ENCODE measurements around the gene MACO1. TPM values are rescaled to one million over a fixed set of nuclear protein-coding genes. Genes with fewer than 3 reads are reported as not detected.

MACO1 gene
- total RNA-seq, 6 donors from 2014 or later: 12.6 to 27.2 (median 16.9) TPM

- H3K36me3 ChIP-seq: no peaks in the 10 kb centered on the region
- H3K4me1 ChIP-seq: peaks cover 52 to 73% (median 55%) of the 10 kb centered on the region in 4 donors
Measured at GRCh38 chr1:25546193-25546592, 115.5 kb downstream of the MACO1 start.

GRCh38 chr1:25548601-25549000, 117.9 kb downstream of the MACO1 start:
- no peak for TF ChIP-seq CTCF (IDR thresholded peaks at IDR 0.05)
- no peak for TF ChIP-seq EP300 (IDR thresholded peaks at IDR 0.05)
- TF ChIP-seq POLR2AphosphoS5 (IDR thresholded peaks at IDR 0.05): no peak
- no peak for TF ChIP-seq POLR2A (IDR thresholded peaks at IDR 0.05)
- Histone ChIP-seq H3K36me3 (no peaks in the 10 kb centered on the region), H3K9me3 (no peaks in the 10 kb centered on the region), H3K27ac (peak overlapping the region in 2 of 4 donors; percentile 82 to 84), H3K4me3 (no peak overlapping the region), H3K4me1 (peaks cover 64 to 88% (median 72%) of the 10 kb centered on the region in 4 donors), H3K27me3 (no peaks in the 10 kb centered on the region)
- ATAC-seq (ENCODE audit: low FRiP score in 2 of 2) (no peak), DNase-seq (no peak)
- 79 to 80% methylated on average over 4 of the region's 4 CpGs for WGBS, 2 donors

More at GRCh38 chr1:25546193-25546592, 115.5 kb downstream of the MACO1 start:
- no peak for DNase-seq
- no peak for ATAC-seq (ENCODE audit: low FRiP score in 2 of 2)
- no peak for TF ChIP-seq CTCF (IDR thresholded peaks at IDR 0.05)
- TF ChIP-seq POLR2AphosphoS5 (IDR thresholded peaks at IDR 0.05): no peak
- TF ChIP-seq POLR2A (IDR thresholded peaks at IDR 0.05): no peak
- no peak for TF ChIP-seq EP300 (IDR thresholded peaks at IDR 0.05)
- Histone ChIP-seq H3K27me3 (no peaks in the 10 kb centered on the region), H3K9me3 (no peaks in the 10 kb centered on the region), H3K27ac (peak overlapping the region in 1 of 4 donors; percentile 21), H3K4me3 (no peak overlapping the region)
- 93% methylated on average over 1 of the region's 1 CpG; no CpG with 5 or more reads in 1 of the 2 donors for WGBS, 2 donors

- TF ChIP-seq POLR2A (IDR thresholded peaks at IDR 0.05): no peak
- TF ChIP-seq EP300 (IDR thresholded peaks at IDR 0.05): no peak
- no peak for TF ChIP-seq CTCF (IDR thresholded peaks at IDR 0.05)
- TF ChIP-seq POLR2AphosphoS5 (IDR thresholded peaks at IDR 0.05): peak in 1 of 2 donors; percentile 38
- Histone ChIP-seq H3K27me3 (no peaks in the 10 kb centered on the region), H3K27ac (peak overlapping the region; percentile 45 to 84 (median 78)), H3K4me1 (peaks cover 58 to 91% (median 69%) of the 10 kb centered on the region in 4 donors), H3K4me3 (no peak overlapping the region), H3K9me3 (no peaks in the 10 kb centered on the region), H3K36me3 (no peaks in the 10 kb centered on the region)
- peak; percentile 74 to 83 for DNase-seq
- WGBS, 2 donors: 44 to 55% methylated on average over 9 to 18 of the region's 19 CpGs
- peak; percentile 58 to 72 for ATAC-seq (ENCODE audit: low FRiP score in 2 of 2)
Measured at GRCh38 chr1:25549273-25550154, 118.8 kb downstream of the MACO1 start.

Other genes starting within 250 kb of the MACO1 start
- gene SYF2, start 198.4 kb upstream of the MACO1 start, total RNA-seq: 10 to 100 TPM; 21.9 to 66.5 (median 39.5) TPM
- gene RSRP1, start 183.4 kb upstream of the MACO1 start, total RNA-seq: 100 to 1,000 TPM in 5 of 6 donors, 10 to 100 TPM in 1; 62.0 to 563 (median 161) TPM
- gene RHD, start 158.4 kb upstream of the MACO1 start, total RNA-seq: 1 to 10 TPM in 1 of 6 donors, under 1 TPM in 1, not detected in 4; 0.15 to 1.0 TPM
- gene TMEM50A, start 92.6 kb upstream of the MACO1 start, total RNA-seq: 100 to 1,000 TPM in 3 of 6 donors, 10 to 100 TPM in 3; 27.1 to 113 (median 96.5) TPM
- gene RHCE, start 10.1 kb upstream of the MACO1 start, total RNA-seq: 1 to 10 TPM in 3 of 6 donors, under 1 TPM in 2, not detected in 1; 0.34 to 2.4 (median 2.1) TPM
- 10 to 100 TPM; 16.7 to 36.1 (median 30.5) TPM for gene LDLRAP1, start 112.7 kb downstream of the MACO1 start, total RNA-seq
- gene MAN1C1, start 185.9 kb downstream of the MACO1 start, total RNA-seq: 10 to 100 TPM in 4 of 6 donors, 1 to 10 TPM in 2; 5.3 to 32.5 (median 16.2) TPM

Data from upper lobe of left lung (tissue), 6 donors.